Right ventricle myocardium inferior (tissue), 1 donor: ENCODE data around the gene ANAPC10. TPM values are rescaled to one million over a fixed set of nuclear protein-coding genes. Genes with fewer than 3 reads are reported as not detected.
"Not testable (repeated sequence)": the region's sequence is repeated elsewhere in the genome, so short reads cannot be mapped to it uniquely, and the experiment has no call there.

ENCODE experiments used
- ATAC-seq: fragments of 200-7000 bp; cut with Tn5 transposase; one replicate; pipeline ENCODE4 v1.9.1; 2020; ENCODE audit warnings: mild to moderate bottlenecking, moderate library complexity
- DNase-seq: peaks from one replicate; pipeline ENCODE4 v3.0.0; 2021; ENCODE audit errors: missing footprints
- intact Hi-C: fragments of 100-400 bp; cut with DNase I; formaldehyde crosslinking; loops from one replicate; pipeline ENCODE4 v1.11.0; 2022
- long read RNA-seq: library from polyadenylated mRNA; unstranded; transcript quantifications from one replicate; pipeline ENCODE4 v2.0.0, GENCODE V29; 2021
- total RNA-seq: library from RNA; stranded (reverse); fragmentation: NEBNext Ultra II Directional; extraction: Animal tissue kit (Norgen Biotek cat#: 25700); gene quantifications from one replicate; pipeline ENCODE4 v1.2.1, GENCODE V29; 2021
- donor health status: DM: no; HTN: yes; CAD: no; lungs with severe emphysema.

Gene ANAPC10
- total RNA-seq, result 12.7 TPM
- long read RNA-seq, partial matches to known transcripts, result 0 of 5 reads
- long read RNA-seq, other reads (novel, unspliced or antisense), result 1 of 5 reads

GRCh38 chr4:145097821-145098674 lies at the start of gene ANAPC10, which contains the start of gene ABCE1:
TSS of gene ANAPC10 (minus strand) at chr4:145098196. CDS start at chr4:145096099, 2,097 bp downstream.
TSS of gene ABCE1 (plus strand) at chr4:145098311. CDS start at chr4:145104413, 6,102 bp downstream.
- ATAC-seq (peak; percentile 99), DNase-seq (peak; percentile 97)
- intact Hi-C loops, result no loop called here

- DNase-seq, intact Hi-C loops, ATAC-seq: not testable (repeated sequence)
Measured at GRCh38 chr4:145136219-145136618, 38.2 kb upstream of the ANAPC10 start.

GRCh38 chr4:145132511-145133098 lies 34.6 kb upstream of the ANAPC10 start:
- ATAC-seq, result no peak
- intact Hi-C loops, result no loop called here
- DNase-seq, result no peak

- no peak for DNase-seq
Measured at GRCh38 chr4:145131848-145132247, 33.9 kb upstream of the ANAPC10 start.

GRCh38 chr4:145130788-145131399 lies 32.9 kb upstream of the ANAPC10 start:
- peak; percentile 23 for ATAC-seq
- DNase-seq, result no peak
- intact Hi-C loops, result no loop called here

More at GRCh38 chr4:145131848-145132247, 33.9 kb upstream of the ANAPC10 start:
- ATAC-seq, result no peak
- intact Hi-C loops, result no loop called here

GRCh38 chr4:145130130-145130529 lies 32.1 kb upstream of the ANAPC10 start:
- ATAC-seq (no peak), DNase-seq (no peak)
- intact Hi-C loops, result no loop called here

GRCh38 chr4:145125396-145125795 lies 27.4 kb upstream of the ANAPC10 start:
- DNase-seq, result no peak
- intact Hi-C loops, result no loop called here
- no peak for ATAC-seq

GRCh38 chr4:145108128-145108527 lies 10.1 kb upstream of the ANAPC10 start:
- DNase-seq (no peak), ATAC-seq (no peak)
- intact Hi-C loops, result loop anchor here (10.0 kb wide), 1 partner anchor 47 kb away; no protein-coding TSS in a partner anchor

GRCh38 chr4:145107126-145107525 lies 9.1 kb upstream of the ANAPC10 start:
- DNase-seq, result no peak
- intact Hi-C loops, result loop anchor here (10.0 kb wide), 1 partner anchor 48 kb away; no protein-coding TSS in a partner anchor
- ATAC-seq, result no peak

GRCh38 chr4:145103496-145103895 lies 5.5 kb upstream of the ANAPC10 start:
- intact Hi-C loops, result loop anchor here (10.0 kb wide), 1 partner anchor 51 kb away; no protein-coding TSS in a partner anchor
- DNase-seq (no peak), ATAC-seq (no peak)

- ATAC-seq (no peak), DNase-seq (no peak)
- intact Hi-C loops, result loop anchor here (10.0 kb wide), 1 partner anchor 52 kb away; no protein-coding TSS in a partner anchor
Measured at GRCh38 chr4:145102619-145103018, 4.6 kb upstream of the ANAPC10 start.

- intact Hi-C loops, result loop anchor here (10.0 kb wide), 1 partner anchor 54 kb away; no protein-coding TSS in a partner anchor
- DNase-seq (no peak), ATAC-seq (no peak)
Measured at GRCh38 chr4:145101091-145101490, 3.1 kb upstream of the ANAPC10 start.

- no peak for ATAC-seq
- intact Hi-C loops, result loop anchor here (10.0 kb wide), 1 partner anchor 55 kb away; no protein-coding TSS in a partner anchor
- DNase-seq, result no peak
Measured at GRCh38 chr4:145099653-145100052, 1.7 kb upstream of the ANAPC10 start.

- intact Hi-C loops, result no loop called here
- ATAC-seq (peak; percentile 28), DNase-seq (no peak)
Measured at GRCh38 chr4:145098675-145099037, 660 bp upstream of the ANAPC10 start.

GRCh38 chr4:145097331-145097820 lies 620 bp downstream of the ANAPC10 start:
- intact Hi-C loops, result no loop called here
- ATAC-seq, result no peak
- DNase-seq, result no peak

- intact Hi-C loops, result no loop called here
- DNase-seq (no peak), ATAC-seq (no peak)
Measured at GRCh38 chr4:145093638-145094037, 4.4 kb downstream of the ANAPC10 start.

GRCh38 chr4:145090380-145090779 lies 7.6 kb downstream of the ANAPC10 start:
- intact Hi-C loops, result no loop called here
- DNase-seq, result no peak
- ATAC-seq, result no peak

GRCh38 chr4:145083891-145084605 lies 13.9 kb downstream of the ANAPC10 start:
- intact Hi-C loops, result no loop called here
- ATAC-seq (no peak), DNase-seq (no peak)
